Measurements from ENCODE around the gene TBX10. TPM values are rescaled to one million over a fixed set of nuclear protein-coding genes. Genes with fewer than 3 reads are reported as not detected.

The TBX10 gene
- total RNA-seq, 2 experiments from 2014 or later = 2.4 to 5.3 TPM

DNA sequence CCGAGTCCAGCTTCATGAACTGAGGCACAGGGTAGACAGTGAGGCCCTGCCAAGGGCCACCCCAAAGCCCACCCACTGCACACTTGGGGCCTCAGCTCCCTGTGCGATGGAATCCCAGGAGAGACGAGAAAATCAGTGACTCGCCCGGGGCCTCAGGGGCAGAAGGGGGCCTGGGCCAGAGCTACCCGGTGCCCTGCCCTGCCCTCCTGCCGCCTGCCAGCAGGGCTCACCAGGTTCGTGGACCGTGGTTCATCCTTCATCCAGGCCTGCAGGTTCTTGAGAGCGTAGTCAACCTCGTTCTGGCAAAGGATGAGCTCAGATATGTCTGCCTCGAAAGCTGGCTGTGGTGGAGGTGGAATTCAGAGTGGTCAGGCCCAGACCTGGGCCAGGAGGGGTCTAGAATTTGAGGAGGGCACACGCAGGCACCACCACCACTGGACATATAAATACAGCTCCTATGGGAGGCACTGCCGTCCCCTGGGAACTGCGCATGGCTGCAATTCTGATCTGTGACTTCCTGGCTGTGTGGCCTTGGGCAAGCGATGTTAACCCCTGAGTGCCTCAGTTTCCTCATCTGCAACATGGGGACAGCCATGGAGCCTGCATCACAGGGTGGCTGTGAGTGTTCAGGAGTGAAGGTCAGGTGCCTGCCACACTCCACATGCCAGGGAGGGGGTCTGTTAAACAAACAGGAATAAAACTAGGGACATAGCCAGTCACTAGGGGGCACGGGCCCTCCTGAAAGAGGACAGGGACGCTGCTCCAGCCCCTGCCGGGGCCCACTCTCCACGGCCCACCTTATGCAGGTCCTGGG is 27.3 kb upstream of the TBX10 start:
- TF ChIP-seq CTCF (conservative IDR thresholded peaks at IDR 0.05; ENCODE audit: low read length) = peak; percentile 24; the same call in 1 of the 2 replicates
- TF ChIP-seq EZH2phosphoT487 (IDR thresholded peaks at IDR 0.05; ENCODE audit: borderline replicate concordance, low read depth, low read length) = no peak
- CTCF ChIA-PET (ENCODE audit: unreplicated experiment) = interaction anchor here (1.7 to 2.6 kb wide), 4 partner anchors 17 to 25 kb away, joined by 5 to 38 read pairs (median 10); partner anchors contain the start of gene ACY3
- intact Hi-C loops (cut with micrococcal nuclease; ENCODE audit: unreplicated experiment) = loop anchor here (5.0 kb wide), 1 partner anchor 40 kb away; no protein-coding TSS in a partner anchor
- BruUV-seq (replicated peaks) = no TSS peak
- peak overlapping the region; percentile 80 for H3K27ac ChIP-seq (ENCODE audit: low read depth, low read length, poor library complexity, severe bottlenecking)
- H3K4me2 ChIP-seq (ENCODE audit: low read length) = peak overlapping the region; percentile 73
- no peaks in the 10 kb centered on the region for H4K20me1 ChIP-seq (ENCODE audit: insufficient read depth, low read length)
- H3K36me3 ChIP-seq (ENCODE audit: insufficient read depth, low read length) = no peaks in the 10 kb centered on the region
- DNase-seq (ENCODE audit: low spot score) = peak; percentile 70
- POLR2A ChIA-PET = interaction anchor here (0.7 to 3.4 kb wide), 8 partner anchors 8 to 53 kb away, joined by 3 to 37 read pairs (median 4); partner anchors contain the start of gene ACY3
- no peaks in the 10 kb centered on the region for H3K9me3 ChIP-seq (ENCODE audit: low read length)
- peak overlapping the region; percentile 27; the same call in 1 of the 2 replicates for H2AFZ ChIP-seq (ENCODE audit: low read length)
- H3K4me3 ChIP-seq (ENCODE audit: low read depth, low read length, poor library complexity, severe bottlenecking) = peak overlapping the region; percentile 63
- H3K79me2 ChIP-seq (ENCODE audit: insufficient read depth, low read depth, low read length) = peaks cover 10% of the 10 kb centered on the region; the same call in 1 of the 2 replicates
- peaks cover 47% of the 10 kb centered on the region for H3K4me1 ChIP-seq (ENCODE audit: insufficient read depth, low read length, poor library complexity, severe bottlenecking)
- no peaks in the 10 kb centered on the region for H3K9me2 ChIP-seq (ENCODE audit: insufficient read depth, low read length)

DNA sequence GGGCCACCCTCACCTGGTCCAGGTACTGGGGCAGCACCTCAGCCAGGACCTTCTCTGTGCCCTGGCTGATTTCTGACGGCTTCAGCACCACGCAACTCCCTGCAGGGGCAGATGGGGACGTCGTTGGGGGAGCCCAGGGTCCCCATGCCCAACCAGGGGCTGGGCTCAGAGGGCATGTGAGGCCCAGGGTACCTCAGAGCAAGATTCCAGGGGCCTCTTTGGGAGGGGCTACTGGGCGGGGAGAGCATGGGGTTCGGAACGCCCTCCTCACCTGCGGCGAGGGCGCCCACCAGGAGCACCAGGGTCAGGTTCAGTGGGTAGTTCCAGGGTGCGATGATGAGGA is 26.7 kb upstream of the TBX10 start:
- POLR2A ChIA-PET = interaction anchor here (0.9 to 3.4 kb wide), 6 partner anchors 15 to 52 kb away, joined by 3 to 37 read pairs (median 4); partner anchors contain the start of gene ACY3
- peaks cover 47% of the 10 kb centered on the region for H3K4me1 ChIP-seq (ENCODE audit: insufficient read depth, low read length, poor library complexity, severe bottlenecking)
- H3K79me2 ChIP-seq (ENCODE audit: insufficient read depth, low read depth, low read length) = peaks cover 10% of the 10 kb centered on the region; the same call in 1 of the 2 replicates
- H2AFZ ChIP-seq (ENCODE audit: low read length) = no peak overlapping the region
- H3K9me2 ChIP-seq (ENCODE audit: insufficient read depth, low read length) = no peaks in the 10 kb centered on the region
- intact Hi-C loops (cut with micrococcal nuclease; ENCODE audit: unreplicated experiment) = loop anchor here (5.0 kb wide), 1 partner anchor 41 kb away; no protein-coding TSS in a partner anchor
- H3K27ac ChIP-seq (ENCODE audit: low read depth, low read length, poor library complexity, severe bottlenecking) = peak overlapping the region; percentile 80
- peak overlapping the region; percentile 73 for H3K4me2 ChIP-seq (ENCODE audit: low read length)
- peak overlapping the region; percentile 63 for H3K4me3 ChIP-seq (ENCODE audit: low read depth, low read length, poor library complexity, severe bottlenecking)
- H4K20me1 ChIP-seq (ENCODE audit: insufficient read depth, low read length) = no peaks in the 10 kb centered on the region
- CTCF ChIA-PET (ENCODE audit: unreplicated experiment) = interaction anchor here (2.2 to 2.6 kb wide), 3 partner anchors 19 to 25 kb away, joined by 5 to 38 read pairs (median 13); no protein-coding TSS in a partner anchor
- no TSS peak for BruUV-seq (replicated peaks)
- no peak for DNase-seq (ENCODE audit: low spot score)
- H3K36me3 ChIP-seq (ENCODE audit: insufficient read depth, low read length) = no peaks in the 10 kb centered on the region
- TF ChIP-seq CTCF (conservative IDR thresholded peaks at IDR 0.05; ENCODE audit: low read length) (no peak), EZH2phosphoT487 (IDR thresholded peaks at IDR 0.05; ENCODE audit: borderline replicate concordance, low read depth, low read length) (no peak)
- no peaks in the 10 kb centered on the region for H3K9me3 ChIP-seq (ENCODE audit: low read length)

Data from OCI-LY7 (cell line).